HFFc6 (cell line): ENCODE results near the gene TEX53. TPM values are rescaled to one million over a fixed set of nuclear protein-coding genes. Genes with fewer than 3 reads are reported as not detected.
A peak's percentile ranks its signal among the peaks of the same experiment; 100 is the strongest.

Experiments
- DNase-seq: peaks from one replicate; pipeline ENCODE4 v3.0.0-alpha.2; 2018
- H3K27ac Mint-ChIP-seq: 2 replicates; pipeline ENCODE4 v1.8.0; 2020; ENCODE audit warnings: mild to moderate bottlenecking, mixed read lengths
- H3K27me3 Mint-ChIP-seq: 2 replicates; pipeline ENCODE4 v1.8.0; 2021; ENCODE audit warnings: mild to moderate bottlenecking, moderate library complexity, mixed read lengths; ENCODE audit not compliant: insufficient read depth
- H3K36me3 Mint-ChIP-seq: 2 replicates; pipeline ENCODE4 v1.8.0; 2021; ENCODE audit warnings: low read depth, mixed read lengths
- H3K4me1 Mint-ChIP-seq: 2 replicates; pipeline ENCODE4 v1.8.0; 2020; ENCODE audit warnings: low read depth, mixed read lengths
- H3K4me3 Mint-ChIP-seq: 2 replicates; pipeline ENCODE4 v1.8.0; 2020; ENCODE audit warnings: mild to moderate bottlenecking, moderate library complexity, mixed read lengths
- H3K9me3 Mint-ChIP-seq: 2 replicates; pipeline ENCODE4 v1.8.0; 2020; ENCODE audit warnings: mild to moderate bottlenecking, mixed read lengths
- total RNA-seq, 6 experiments: library from RNA; stranded (reverse); fragmentation: NEBNext Ultra II Directional; extraction: Animal tissue kit (Norgen Biotek cat#: 25700); gene quantifications; 2 replicates in 1 of 6; 3 replicates in 5 of 6; pipeline ENCODE4 v1.2.3, GENCODE V29; 2021
- TF ChIP-seq, protein P1 (sequence below): fragments of 200-600 bp; sonication (generic); IDR thresholded peaks from 2 replicates; pipeline ENCODE4 v1.5.0; 2021; ENCODE audit warnings: antibody characterized with exemption, mild to moderate bottlenecking

TEX53 gene
- total RNA-seq, 6 experiments from 2014 or later = not detected

DNA sequence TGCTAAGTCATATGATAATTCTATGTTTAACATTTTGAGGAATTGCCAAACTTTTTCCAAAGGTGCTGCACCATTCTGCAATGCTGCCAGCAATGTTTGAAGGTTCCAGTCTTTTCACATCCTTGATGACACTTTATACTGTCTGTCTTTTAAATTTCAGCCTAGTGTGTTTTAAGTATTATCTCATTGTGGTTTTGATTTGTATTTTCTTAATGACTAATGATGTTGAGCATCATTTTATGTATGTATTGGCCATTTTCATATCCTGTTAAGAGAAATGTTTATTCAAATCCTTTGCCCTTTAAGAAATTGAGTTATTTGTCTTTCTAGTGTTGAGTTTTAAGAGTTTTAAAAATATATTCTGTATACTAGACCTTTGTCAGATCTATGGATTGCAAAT lies 29.4 kb upstream of the TEX53 start:
- DNase-seq = peak; percentile 24
- Mint-ChIP-seq H3K36me3 (peaks cover 21% of the 10 kb centered on the region), H3K27ac (no peak overlapping the region), H3K4me3 (no peak overlapping the region), H3K9me3 (0 out of 2 replicates have a peak, but pooled peaks cover 3% of the 10 kb centered on the region), H3K4me1 (peaks cover 53% of the 10 kb centered on the region), H3K27me3 (peaks cover 8% of the 10 kb centered on the region)
- TF ChIP-seq, protein P1, sequence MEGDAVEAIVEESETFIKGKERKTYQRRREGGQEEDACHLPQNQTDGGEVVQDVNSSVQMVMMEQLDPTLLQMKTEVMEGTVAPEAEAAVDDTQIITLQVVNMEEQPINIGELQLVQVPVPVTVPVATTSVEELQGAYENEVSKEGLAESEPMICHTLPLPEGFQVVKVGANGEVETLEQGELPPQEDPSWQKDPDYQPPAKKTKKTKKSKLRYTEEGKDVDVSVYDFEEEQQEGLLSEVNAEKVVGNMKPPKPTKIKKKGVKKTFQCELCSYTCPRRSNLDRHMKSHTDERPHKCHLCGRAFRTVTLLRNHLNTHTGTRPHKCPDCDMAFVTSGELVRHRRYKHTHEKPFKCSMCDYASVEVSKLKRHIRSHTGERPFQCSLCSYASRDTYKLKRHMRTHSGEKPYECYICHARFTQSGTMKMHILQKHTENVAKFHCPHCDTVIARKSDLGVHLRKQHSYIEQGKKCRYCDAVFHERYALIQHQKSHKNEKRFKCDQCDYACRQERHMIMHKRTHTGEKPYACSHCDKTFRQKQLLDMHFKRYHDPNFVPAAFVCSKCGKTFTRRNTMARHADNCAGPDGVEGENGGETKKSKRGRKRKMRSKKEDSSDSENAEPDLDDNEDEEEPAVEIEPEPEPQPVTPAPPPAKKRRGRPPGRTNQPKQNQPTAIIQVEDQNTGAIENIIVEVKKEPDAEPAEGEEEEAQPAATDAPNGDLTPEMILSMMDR = no peak

DNA sequence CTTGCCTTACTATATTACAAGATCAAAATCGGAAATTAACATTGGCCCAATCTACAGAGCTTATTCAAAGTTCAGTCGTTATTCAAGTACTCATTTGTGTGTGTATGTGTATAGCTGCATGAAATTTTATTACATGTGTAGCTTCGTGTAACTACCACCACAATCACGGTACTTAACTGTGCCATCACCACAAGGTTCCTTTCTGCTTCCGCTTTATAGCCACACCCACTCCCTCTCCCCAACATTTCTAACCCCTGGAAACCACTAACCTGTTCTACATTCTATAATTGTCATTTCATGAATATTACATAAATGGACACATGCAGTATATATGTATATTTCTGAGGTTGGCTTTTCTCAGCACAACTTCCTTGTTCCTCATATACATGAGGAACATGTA lies 28.3 kb upstream of the TEX53 start:
- DNase-seq = no peak
- H3K4me1 Mint-ChIP-seq = peaks cover 51% of the 10 kb centered on the region
- peaks cover 21% of the 10 kb centered on the region for H3K36me3 Mint-ChIP-seq
- H3K27ac Mint-ChIP-seq = no peak overlapping the region
- H3K9me3 Mint-ChIP-seq = 0 out of 2 replicates have a peak, but pooled peaks cover 3% of the 10 kb centered on the region
- H3K27me3 Mint-ChIP-seq = peaks cover 8% of the 10 kb centered on the region
- no peak overlapping the region for H3K4me3 Mint-ChIP-seq
- TF ChIP-seq, protein P1 = no peak

DNA sequence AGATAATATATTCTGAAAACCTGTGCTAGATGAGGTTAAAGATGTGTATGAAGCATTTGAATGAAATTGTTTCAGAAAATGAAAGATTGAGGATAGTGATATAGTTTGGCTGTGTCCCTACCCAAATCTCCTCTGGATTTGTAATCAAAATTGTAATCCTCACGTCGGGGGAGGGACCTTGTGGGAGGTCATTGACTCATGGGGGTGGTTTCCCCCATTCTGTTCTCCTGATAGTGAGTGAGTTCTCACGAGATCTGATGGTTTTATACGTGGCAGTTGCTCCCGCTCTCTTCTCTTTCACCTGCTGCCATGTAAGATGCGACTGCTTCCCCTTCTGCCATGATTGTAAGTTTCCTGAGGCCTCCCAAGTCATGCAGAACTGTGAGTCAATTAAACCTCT lies 26.4 kb upstream of the TEX53 start:
- Mint-ChIP-seq H3K9me3 (0 out of 2 replicates have a peak, but pooled peaks cover 3% of the 10 kb centered on the region), H3K4me1 (peaks cover 52% of the 10 kb centered on the region), H3K27me3 (peaks cover 6% of the 10 kb centered on the region), H3K27ac (no peak overlapping the region), H3K36me3 (peaks cover 14% of the 10 kb centered on the region), H3K4me3 (no peak overlapping the region)
- TF ChIP-seq, protein P1 = no peak
- DNase-seq = no peak

DNA sequence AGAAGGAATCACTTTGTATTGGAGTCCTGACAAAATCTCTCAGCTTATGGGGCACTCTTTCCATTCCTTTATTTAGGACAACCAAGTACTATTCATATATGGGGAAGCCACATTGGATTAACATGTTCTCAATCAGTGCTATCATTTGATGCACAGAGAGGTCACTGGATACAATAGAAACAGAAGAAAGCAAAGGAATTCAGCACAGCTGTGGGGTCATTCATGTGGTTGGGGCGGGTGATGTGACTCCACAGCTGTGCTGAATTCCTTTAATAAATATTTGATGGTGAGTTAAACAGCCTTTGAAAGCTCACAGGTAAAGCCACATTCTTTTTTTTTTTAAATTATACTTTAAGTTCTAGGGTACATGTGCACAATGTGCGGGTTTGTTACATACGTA lies 25.2 kb upstream of the TEX53 start:
- Mint-ChIP-seq H3K27ac (no peak overlapping the region), H3K36me3 (peaks cover 5% of the 10 kb centered on the region), H3K27me3 (no peaks in the 10 kb centered on the region; the same call in 1 of the 2 replicates), H3K9me3 (0 out of 2 replicates have a peak, but pooled peaks cover 3% of the 10 kb centered on the region), H3K4me1 (peaks cover 57% of the 10 kb centered on the region), H3K4me3 (no peak overlapping the region)
- DNase-seq = no peak
- TF ChIP-seq, protein P1 = no peak

DNA sequence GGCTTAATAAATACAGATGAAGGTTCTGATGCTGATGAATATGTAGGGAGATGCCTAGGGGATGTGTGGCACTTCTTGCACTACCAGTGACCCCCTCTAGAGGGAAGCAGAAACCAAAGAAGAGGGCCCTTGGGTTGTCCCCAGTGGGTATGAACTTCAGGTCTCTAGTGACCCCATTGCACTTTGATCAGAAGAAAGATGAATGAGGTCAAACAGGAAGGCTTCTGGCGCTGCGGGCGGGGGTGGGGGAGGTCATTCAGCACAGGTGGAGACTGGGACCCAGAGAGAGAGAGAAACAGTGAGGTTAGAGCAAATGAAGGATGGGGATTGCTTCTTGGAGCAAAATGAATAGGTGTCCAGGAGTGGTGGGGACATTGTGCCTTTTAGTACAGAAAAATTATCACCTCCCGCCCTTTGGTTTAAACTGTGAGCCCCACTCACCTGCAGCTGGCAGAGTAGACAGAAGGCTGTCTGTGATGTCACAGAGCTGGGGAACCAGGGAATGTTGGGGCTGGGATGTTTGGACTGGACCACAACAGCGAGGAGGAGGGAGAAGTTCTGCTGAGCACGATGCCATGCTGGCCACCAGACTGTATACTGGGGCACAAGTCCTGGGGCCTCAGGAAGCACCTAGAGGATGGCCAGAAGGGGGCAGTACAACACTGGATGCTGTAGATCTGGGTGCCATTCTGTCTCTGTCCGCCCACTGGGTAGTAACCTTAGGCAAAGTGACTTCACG lies 24.2 kb upstream of the TEX53 start, which contains the start of gene TEX48:
TEX48 (minus strand) TSS at position 599 of the 739 bp plus-strand sequence. CDS start 10,469 bp downstream, outside the sequence.
- TF ChIP-seq, protein P1 = peak; percentile 80
- Mint-ChIP-seq H3K27ac (no peak within 1 kb of the TSS), H3K36me3 (peaks cover under 1% of the 10 kb centered on the region), H3K9me3 (0 out of 2 replicates have a peak, but pooled peaks cover under 1% of the 10 kb centered on the region), H3K27me3 (no peaks in the 10 kb centered on the region; the same call in 1 of the 2 replicates), H3K4me3 (no peak within 1 kb of the TSS), H3K4me1 (peaks cover 57% of the 10 kb centered on the region)
- DNase-seq = peak; percentile 74
